AML-193 (cell line): Measurements from ENCODE around the gene PNPLA7.
A peak's percentile ranks its signal among the peaks of the same experiment; 100 is the strongest.

Experiments
- DNase-seq, 2 experiments: peaks; one replicate each; lab custom pipeline; 2025; lab: John Stamatoyannopoulos, UW

Gene PNPLA7

GRCh38 chr9:137449931-137450538 is 100.2 kb downstream of the PNPLA7 start:
- DNase-seq, result no peak

- DNase-seq, result no peak
Observed at GRCh38 chr9:137449081-137449844, 100.9 kb downstream of the PNPLA7 start.

GRCh38 chr9:137448602-137448962 is 101.6 kb downstream of the PNPLA7 start:
- no peak for DNase-seq

DNA sequence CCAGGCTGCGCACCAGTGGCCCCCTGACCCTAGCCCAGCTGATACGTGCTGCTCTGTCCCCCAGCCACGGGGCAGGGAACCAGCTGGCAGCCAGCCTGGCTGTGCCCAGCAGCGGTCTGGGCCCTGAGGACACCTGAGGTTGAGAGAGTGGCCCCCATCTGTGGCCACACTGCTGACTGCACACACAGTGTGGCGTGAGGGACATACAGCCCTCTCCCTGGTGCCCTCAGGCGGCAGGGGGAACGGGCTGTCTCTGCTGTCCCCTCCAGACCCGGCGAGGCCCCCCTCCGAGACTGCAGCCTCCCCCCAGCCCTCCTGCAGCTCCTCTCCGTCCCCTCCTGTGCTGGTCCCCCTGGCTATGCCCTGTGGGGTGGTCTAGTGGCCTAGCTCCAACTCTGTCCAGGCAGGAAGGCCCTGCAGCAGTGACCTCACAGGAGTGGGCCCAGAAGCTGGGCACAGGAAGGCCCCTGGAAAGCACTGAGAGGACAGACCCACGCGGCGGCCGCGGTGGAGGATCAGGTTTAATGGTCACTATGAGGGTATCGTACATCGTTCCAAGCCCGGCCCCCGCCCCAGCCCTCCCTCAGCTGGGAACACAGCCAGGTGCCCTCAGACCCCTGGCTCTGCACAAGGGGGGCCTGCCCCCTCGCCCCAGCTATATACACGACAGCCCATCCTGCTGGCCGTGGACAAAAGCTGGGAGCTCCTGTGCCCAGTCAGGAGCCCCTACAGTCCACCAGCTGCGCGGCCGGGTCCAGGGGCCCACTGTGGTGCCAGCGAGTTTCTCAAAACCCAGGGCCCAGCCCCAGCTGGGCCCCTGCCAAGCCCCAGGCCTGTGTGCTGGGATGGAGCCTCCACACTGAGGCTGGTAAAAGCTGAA is 102.2 kb downstream of the PNPLA7 start:
- DNase-seq, result no peak

- no peak for DNase-seq
Observed at GRCh38 chr9:137446851-137447471, 103.2 kb downstream of the PNPLA7 start.

- DNase-seq, result no peak
Observed at GRCh38 chr9:137445930-137446431, 104.2 kb downstream of the PNPLA7 start.

- DNase-seq, result peak; percentile 75 to 78
Observed at GRCh38 chr9:137445275-137445807, 104.9 kb downstream of the PNPLA7 start.

DNA sequence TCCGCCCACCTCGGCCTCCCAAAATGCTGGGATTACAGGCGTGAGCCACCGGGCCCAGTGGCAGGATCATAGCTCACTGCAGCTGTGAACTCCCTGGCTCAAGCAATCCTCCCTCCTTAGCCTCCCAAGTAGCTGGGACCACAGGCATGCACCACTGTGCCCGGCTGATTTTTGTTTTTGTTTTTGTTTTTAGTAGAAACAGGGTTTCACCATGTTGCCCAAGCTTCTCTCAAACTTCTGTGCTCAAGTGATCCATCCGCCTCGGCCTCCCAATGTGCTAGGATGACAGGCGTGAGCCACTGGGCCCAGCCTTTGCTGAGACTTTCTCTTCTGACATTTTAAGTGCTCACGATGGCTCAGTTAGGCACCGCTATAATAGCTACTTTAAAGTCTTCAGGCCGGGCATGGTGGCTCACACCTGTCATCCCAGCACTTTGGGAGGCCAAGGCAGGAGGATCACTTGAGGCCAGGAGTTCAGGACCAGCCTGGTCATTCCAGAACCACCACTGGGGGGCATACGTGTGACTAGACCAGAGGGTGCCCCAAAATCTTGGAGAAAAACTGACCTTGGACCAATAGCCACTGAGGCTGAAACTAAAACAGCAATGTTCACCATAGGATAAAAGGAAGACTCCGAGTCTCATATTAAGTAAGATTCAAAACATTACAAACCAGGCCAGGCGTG is 106.0 kb downstream of the PNPLA7 start:
- no peak for DNase-seq

DNA sequence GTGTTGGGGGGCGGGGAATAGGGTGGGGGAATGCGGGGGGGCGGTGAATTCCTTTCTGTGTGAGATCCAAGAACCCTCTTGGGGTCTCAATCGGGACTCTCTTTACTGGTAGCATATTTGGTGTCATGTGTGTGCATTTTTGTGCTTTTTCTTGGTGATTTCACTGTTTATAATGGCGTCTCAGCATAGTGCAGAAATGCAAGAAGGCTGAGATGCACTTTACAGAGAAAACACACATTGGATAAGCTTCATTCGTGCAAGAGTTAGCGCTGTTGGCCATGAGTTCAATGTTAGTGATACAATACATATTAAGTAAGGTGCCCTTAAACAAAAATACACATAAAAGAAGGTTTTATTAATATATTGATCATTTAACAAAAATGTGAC is 108.3 kb downstream of the PNPLA7 start:
- no peak for DNase-seq

- no peak for DNase-seq
Observed at GRCh38 chr9:137441289-137441934, 108.8 kb downstream of the PNPLA7 start, which contains the start of gene ENTPD8. ENTPD8 (minus strand) TSS chr9:137441357; CDS start chr9:137438285, 3,072 bp downstream.

- DNase-seq, result no peak
Observed at GRCh38 chr9:137439158-137439714, 111.0 kb downstream of the PNPLA7 start.

- DNase-seq, result no peak
Observed at GRCh38 chr9:137438591-137439157, 111.5 kb downstream of the PNPLA7 start.

GRCh38 chr9:137437691-137438590 is 112.3 kb downstream of the PNPLA7 start:
- no peak for DNase-seq

- DNase-seq, result no peak
Observed at GRCh38 chr9:137436761-137437600, 113.2 kb downstream of the PNPLA7 start.

GRCh38 chr9:137435980-137436760 is 114.0 kb downstream of the PNPLA7 start:
- no peak for DNase-seq

DNA sequence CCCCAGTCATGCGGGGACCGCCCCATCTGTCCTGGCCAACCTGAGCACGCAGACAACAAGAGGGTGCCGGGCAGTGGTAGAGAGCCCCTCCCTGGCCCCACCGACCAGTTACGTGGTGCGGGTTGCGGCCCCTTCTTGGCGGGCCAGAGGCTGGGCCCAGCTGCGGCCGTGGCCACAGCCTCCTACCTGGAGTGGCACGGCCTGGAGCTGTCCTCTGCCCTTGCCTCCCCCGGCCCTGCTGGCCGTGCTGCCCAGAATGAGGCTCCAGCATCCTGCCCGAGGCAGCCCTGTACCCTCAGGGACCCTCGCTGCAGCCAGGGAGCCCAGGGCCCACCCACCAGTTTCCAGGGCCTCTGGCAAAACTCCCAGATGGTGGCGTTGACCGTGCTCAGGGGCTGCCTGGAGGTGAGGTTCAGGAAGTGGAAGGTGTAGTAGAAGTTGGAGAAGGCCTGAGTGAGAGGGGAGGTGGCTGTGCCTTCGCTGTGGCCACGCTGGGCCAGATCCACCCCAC is 114.8 kb downstream of the PNPLA7 start:
- DNase-seq, result no peak
